Large intestine (tissue), 3 donors: Measurements from ENCODE around the gene CD22. TPM values are rescaled to one million over a fixed set of nuclear protein-coding genes. Genes with fewer than 3 reads are reported as not detected.

Experiments used
- DNase-seq, 2 donors: peaks; one replicate each; pipeline versions ENCODE4 v3.0.0 to v3.0.0-alpha.2; 2013
- H3K27ac ChIP-seq: one replicate; pipeline ENCODE4 v1.5.1; 2013; ENCODE audit warnings: low read length
- H3K27me3 ChIP-seq: 2 replicates; pipeline ENCODE4 v1.6.1; 2013; ENCODE audit warnings: low read length; ENCODE audit not compliant: control insufficient read depth, insufficient read depth
- H3K36me3 ChIP-seq: 2 replicates; pipeline ENCODE4 v1.6.1; 2013; ENCODE audit warnings: low read length; ENCODE audit not compliant: control insufficient read depth, insufficient read depth
- H3K4me1 ChIP-seq: one replicate; pipeline ENCODE4 v1.6.1; 2013; ENCODE audit warnings: low read length; ENCODE audit not compliant: control insufficient read depth, insufficient read depth
- H3K4me3 ChIP-seq: one replicate; pipeline ENCODE4 v1.5.1; 2013; ENCODE audit warnings: low read length
- H3K9me3 ChIP-seq: one replicate; pipeline ENCODE4 v1.6.1; 2013; ENCODE audit warnings: mild to moderate bottlenecking, low read depth, low read length, moderate library complexity; ENCODE audit not compliant: control insufficient read depth
- WGBS: methylation state at CpG from one replicate; pipeline ENCODE4 v1.1.5; 2013; ENCODE audit warnings: low lambda C conversion rate; ENCODE audit not compliant: insufficient coverage; 5-methylcytosine and 5-hydroxymethylcytosine counted together
- polyA plus RNA-seq: library from polyadenylated mRNA; unstranded; fragments of 120-200 nt; gene quantifications from one replicate; pipeline ENCODE4 v1.2.1, GENCODE V29; 2013

CD22 gene
- polyA plus RNA-seq, 1 donor: 2.2 TPM

DNA sequence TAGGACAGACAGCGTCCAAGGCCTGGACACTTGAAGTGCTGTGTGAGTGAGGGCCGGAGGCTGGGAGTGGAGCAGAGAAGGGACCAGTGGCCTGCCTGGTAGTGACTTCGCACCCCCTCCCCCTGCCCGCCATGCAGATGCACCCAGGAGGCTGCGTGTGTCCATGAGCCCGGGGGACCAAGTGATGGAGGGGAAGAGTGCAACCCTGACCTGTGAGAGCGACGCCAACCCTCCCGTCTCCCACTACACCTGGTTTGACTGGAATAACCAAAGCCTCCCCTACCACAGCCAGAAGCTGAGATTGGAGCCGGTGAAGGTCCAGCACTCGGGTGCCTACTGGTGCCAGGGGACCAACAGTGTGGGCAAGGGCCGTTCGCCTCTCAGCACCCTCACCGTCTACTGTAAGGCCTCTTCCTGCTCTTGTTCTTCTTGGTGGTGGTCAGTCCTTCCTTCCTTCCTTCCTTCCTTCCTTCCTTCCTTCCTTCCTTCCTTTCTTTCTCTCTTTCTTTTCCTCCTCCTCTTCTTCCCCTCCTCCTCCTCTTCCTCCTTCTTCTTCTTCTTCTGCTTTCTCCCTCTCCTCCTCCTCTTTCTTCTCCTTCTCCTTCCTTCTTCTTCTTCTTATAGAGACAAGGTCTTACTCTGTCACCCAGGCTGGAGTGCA is 12.7 kb downstream of the CD22 start:
- WGBS: 100% methylated on average over 1 of the region's 14 CpGs
- no peak for DNase-seq

DNA sequence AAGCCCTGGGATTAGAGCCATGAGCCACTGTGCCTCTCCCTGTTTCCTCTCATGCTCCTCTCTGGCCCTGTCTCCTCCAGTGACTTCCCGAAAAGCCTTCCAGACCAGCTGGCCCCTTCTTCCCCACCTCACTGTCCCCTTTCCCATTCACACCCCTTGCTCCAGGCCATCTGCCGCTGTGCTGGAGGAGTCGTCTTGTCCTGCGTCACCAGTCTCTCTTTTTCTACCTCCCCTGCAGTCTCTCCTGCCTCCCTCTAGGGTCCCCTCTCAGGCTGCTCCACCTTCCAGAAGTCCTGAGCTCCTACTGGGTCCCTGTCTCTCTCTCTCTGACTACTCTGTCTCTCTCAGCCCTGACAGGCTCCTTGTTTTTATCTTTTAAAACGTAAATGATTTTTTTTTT is 13.4 kb downstream of the CD22 start:
- Histone ChIP-seq H3K4me3 (no peak overlapping the region), H3K36me3 (no peaks in the 10 kb centered on the region), H3K27ac (no peak overlapping the region), H3K27me3 (no peaks in the 10 kb centered on the region), H3K4me1 (no peaks in the 10 kb centered on the region), H3K9me3 (no peaks in the 10 kb centered on the region)
- DNase-seq: no peak
- WGBS: 42% methylated on average over 3 of the region's 5 CpGs

More for the DNA sequence above, 12.7 kb downstream of the CD22 start:
- H3K27ac ChIP-seq: no peak overlapping the region
- no peaks in the 10 kb centered on the region for H3K4me1 ChIP-seq
- no peaks in the 10 kb centered on the region for H3K36me3 ChIP-seq
- H3K27me3 ChIP-seq: no peaks in the 10 kb centered on the region
- no peak overlapping the region for H3K4me3 ChIP-seq
- no peaks in the 10 kb centered on the region for H3K9me3 ChIP-seq

DNA sequence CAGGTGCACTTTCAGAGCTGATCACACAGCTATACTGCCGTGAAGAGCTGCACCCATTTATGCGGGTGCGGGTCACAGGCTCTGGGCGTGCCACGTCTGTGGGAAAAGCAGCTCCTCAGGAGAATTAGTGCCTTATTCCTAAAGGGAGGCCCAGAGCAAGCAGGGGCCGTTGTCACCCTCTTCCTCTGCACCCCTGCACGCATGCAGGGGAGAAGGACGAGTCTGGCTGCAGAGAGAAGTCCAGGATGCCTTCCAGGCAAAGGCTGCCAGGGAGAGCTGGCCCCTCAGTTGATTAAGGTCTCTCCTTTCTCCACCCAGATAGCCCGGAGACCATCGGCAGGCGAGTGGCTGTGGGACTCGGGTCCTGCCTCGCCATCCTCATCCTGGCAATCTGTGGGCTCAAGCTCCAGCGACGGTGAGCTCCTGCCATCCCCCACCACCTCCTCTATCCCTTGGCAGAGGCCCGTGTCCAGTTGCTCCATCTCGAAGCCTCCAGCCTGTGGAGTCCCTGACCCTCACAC is 15.6 kb downstream of the CD22 start:
- H3K27ac ChIP-seq: no peak overlapping the region
- no peak overlapping the region for H3K4me3 ChIP-seq
- DNase-seq: no peak
- H3K9me3 ChIP-seq: no peaks in the 10 kb centered on the region
- H3K36me3 ChIP-seq: no peaks in the 10 kb centered on the region
- no peaks in the 10 kb centered on the region for H3K4me1 ChIP-seq
- no peaks in the 10 kb centered on the region for H3K27me3 ChIP-seq
- WGBS: no CpG with 5 or more reads among the region's 17 CpGs

DNA sequence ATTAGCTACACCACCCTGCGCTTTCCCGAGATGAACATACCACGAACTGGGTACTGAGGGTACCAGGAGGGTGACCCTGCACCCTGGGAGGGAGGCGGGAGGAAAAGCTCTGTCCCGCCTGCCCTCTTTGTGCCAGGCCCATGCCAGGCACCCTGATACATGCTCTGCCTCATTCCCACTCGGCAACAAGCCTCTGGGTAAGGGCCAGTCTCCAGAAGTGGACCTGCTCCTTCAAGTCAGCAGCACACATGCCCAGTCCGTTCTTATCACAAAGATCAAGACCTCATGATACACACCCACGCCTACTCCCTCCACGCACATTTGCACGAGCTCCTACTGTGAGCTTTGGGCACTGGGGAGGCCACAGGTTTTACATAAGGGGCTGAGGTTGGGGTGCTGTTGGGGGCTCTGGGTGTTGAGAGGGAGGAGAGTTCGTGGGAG is 16.7 kb downstream of the CD22 start:
- no peaks in the 10 kb centered on the region for H3K9me3 ChIP-seq
- no peak overlapping the region for H3K27ac ChIP-seq
- no CpG with 5 or more reads among the region's 11 CpGs for WGBS
- no peaks in the 10 kb centered on the region for H3K36me3 ChIP-seq
- H3K4me1 ChIP-seq: no peaks in the 10 kb centered on the region
- DNase-seq: no peak
- H3K4me3 ChIP-seq: no peak overlapping the region
- no peaks in the 10 kb centered on the region for H3K27me3 ChIP-seq

DNA sequence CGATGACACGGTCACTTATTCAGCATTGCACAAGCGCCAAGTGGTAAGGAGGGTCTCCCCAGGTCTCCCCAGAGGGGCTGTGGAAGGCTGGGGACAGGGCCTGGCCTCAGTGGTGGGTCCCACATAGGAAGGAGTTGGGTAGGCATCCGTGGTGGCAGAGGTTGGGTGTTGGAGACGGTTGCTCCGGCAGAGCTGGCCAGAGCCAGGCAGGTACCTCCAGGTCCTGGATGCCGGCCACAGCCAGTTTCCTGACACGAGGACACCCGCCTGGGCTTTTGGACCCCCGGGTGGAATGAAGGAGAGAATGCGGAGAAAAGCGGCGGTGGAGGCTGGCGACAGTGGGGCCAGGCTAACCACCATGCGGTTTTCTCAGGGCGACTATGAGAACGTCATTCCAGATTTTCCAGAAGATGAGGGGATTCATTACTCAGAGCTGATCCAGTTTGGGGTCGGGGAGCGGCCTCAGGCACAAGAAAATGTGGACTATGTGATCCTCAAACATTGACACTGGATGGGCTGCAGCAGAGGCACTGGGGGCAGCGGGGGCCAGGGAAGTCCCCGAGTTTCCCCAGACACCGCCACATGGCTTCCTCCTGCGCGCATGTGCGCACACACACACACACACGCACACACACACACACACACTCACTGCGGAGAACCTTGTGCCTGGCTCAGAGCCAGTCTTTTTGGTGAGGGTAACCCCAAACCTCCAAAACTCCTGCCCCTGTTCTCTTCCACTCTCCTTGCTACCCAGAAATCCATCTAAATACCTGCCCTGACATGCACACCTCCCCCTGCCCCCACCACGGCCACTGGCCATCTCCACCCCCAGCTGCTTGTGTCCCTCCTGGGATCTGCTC is 17.4 kb downstream of the CD22 start:
- Histone ChIP-seq H3K4me1 (no peaks in the 10 kb centered on the region), H3K27ac (no peak overlapping the region)
- DNase-seq: no peak

DNA sequence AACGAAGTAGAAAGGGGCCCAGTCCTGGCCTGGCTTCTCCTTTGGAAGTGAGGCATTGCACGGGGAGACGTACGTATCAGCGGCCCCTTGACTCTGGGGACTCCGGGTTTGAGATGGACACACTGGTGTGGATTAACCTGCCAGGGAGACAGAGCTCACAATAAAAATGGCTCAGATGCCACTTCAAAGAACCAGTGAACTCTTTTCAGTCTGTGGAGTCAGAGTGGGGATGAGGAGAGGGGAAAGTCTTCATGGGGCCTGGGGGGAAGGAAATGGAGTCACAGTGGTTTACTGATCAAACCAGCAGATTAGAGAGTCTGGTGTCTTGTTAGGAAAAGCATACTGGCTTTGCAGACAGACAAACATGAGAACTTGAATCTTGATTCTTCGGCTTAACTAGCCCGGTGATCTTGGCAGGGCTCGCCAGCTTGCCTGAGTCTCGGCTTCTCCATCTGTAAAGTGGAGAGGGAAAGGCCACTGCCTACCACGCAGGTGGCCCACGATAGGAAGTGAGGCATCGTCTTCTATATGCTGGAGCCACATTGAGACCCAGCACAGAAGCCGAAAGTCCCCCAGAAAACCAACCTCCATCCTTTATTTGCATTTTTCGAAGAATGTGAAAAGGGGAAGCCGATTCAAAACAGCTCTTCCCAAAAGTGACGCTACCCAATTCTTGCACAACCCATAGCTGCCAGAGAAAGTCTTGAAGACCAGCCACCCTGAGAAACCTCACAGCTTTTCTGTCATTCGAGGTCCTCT is 18.4 kb downstream of the CD22 start, which contains the start of gene FFAR1:
Gene FFAR1, plus strand, starts transcription at position 732 of the 759 bp plus-strand sequence. CDS start 3,650 bp downstream, outside the sequence.
- 93% methylated on average over 3 of the region's 18 CpGs for WGBS
- DNase-seq: no peak
- Histone ChIP-seq H3K27me3 (no peaks in the 10 kb centered on the region), H3K4me3 (no peak within 1 kb of the TSS), H3K27ac (no peak within 1 kb of the TSS), H3K36me3 (no peaks in the 10 kb centered on the region), H3K4me1 (no peaks in the 10 kb centered on the region), H3K9me3 (peaks cover 5% of the 10 kb centered on the region)

More for the DNA sequence above, 17.4 kb downstream of the CD22 start:
- H3K27me3 ChIP-seq: no peaks in the 10 kb centered on the region
- no CpG with 5 or more reads among the region's 28 CpGs for WGBS
- no peaks in the 10 kb centered on the region for H3K36me3 ChIP-seq
- no peak overlapping the region for H3K4me3 ChIP-seq
- H3K9me3 ChIP-seq: no peaks in the 10 kb centered on the region

DNA sequence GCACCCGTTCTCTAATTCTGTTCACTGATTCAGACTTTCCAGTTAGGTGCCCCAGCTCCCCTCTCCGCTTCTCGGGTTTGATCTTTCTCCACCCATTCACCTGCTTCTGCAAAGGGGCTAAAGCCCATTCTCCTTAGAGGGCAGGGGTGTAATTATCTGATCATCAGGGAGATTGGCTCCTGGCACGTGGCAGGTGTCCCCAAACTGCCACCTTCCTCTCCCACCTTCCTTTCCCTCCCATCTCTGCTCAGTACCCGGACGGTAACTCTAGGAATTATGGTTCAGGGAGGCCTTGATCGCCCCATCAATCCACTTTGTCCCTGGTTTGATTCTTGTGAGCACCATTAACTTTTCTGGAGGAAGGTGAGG is 18.9 kb downstream of the CD22 start:
- DNase-seq: no peak
- Histone ChIP-seq H3K27me3 (no peaks in the 10 kb centered on the region), H3K9me3 (peaks cover 5% of the 10 kb centered on the region), H3K27ac (no peak overlapping the region), H3K4me1 (no peaks in the 10 kb centered on the region), H3K36me3 (no peaks in the 10 kb centered on the region), H3K4me3 (no peak overlapping the region)
- 100% methylated on average over 1 of the region's 7 CpGs for WGBS

DNA sequence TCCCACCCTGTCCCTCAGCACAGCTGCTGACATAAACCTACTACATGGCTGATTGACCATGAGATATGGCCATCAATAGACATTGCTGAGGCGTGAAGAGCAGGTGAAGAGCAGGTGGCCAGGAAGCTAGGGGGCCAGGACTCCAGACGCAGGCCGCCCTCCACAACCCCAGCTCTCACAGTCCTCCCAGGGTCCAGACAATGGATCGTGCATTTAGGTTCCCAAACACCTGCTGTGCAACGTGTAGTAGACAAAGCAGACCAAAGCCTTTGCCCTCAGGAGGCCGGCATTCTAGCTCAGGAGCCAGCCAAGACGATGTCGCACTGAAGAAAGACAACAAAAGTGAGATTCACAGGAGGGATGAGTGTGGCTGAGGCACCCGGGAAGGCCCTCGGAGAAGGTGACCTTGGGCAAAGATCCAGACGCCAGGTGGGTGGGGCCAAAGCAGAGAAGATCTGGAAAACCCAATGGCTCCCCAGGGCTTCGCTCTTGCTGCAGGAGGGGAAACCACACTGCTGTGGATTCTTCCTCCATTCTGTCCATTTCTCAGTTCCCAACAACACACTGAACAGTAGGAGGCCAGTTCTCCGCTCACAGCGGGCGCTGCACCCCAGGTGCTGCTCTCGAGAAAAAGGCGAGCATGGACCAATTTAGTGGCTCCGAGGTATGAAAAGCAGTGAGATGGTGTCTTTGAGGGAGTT is 20.1 kb downstream of the CD22 start:
- H3K27ac ChIP-seq: no peak overlapping the region
- DNase-seq: no peak

DNA sequence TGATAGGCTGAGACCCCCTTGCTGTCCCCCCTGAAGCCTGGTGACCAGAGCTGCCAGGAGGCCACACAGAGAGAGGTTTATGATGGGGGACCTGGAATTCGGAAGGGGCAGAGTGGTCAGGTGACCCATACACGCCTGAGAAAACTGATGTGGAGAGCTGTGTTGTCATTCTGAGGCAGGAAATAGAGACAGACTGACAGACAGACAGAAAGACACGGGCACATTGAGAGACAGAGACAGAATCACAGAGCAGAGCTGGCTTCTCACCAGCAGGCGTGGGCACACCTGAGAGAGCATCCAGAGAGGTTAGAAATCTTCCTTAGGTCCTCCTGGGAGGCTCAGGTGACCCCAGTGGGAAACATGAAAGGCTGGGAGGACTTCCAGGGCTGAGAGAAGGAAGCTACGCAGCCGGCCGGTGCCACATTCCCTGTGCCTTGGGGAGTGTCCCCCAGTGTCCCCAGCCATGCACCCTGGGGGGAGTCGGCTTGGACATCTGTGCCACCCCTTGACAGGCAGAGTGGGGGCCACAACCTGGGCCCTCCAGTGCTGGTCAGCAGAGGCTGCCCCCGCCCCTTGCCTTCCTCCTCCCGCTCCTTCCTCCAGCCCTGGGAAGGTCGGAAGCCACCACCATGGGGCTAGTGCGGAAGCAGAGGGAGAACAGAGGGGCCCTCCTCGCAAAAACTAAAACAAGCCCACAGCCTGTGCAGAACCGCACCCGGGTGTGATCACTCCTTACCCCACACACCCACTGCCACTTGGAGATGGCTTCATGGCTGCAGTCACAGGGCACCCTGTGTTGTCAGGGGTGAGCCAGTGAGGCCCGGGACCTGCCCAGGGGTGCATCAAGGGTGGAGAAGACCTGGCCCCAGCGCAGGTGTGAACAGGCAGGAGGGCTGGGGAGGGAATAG is 20.9 kb downstream of the CD22 start:
- peaks cover 5% of the 10 kb centered on the region for H3K9me3 ChIP-seq
- H3K4me1 ChIP-seq: no peaks in the 10 kb centered on the region
- DNase-seq: no peak
- WGBS: 76% methylated on average over 2 of the region's 17 CpGs
- no peak overlapping the region for H3K4me3 ChIP-seq
- H3K27me3 ChIP-seq: no peaks in the 10 kb centered on the region
- no peaks in the 10 kb centered on the region for H3K36me3 ChIP-seq
- no peak overlapping the region for H3K27ac ChIP-seq

More for the DNA sequence above, 20.1 kb downstream of the CD22 start:
- no peak overlapping the region for H3K4me3 ChIP-seq
- H3K27me3 ChIP-seq: no peaks in the 10 kb centered on the region
- H3K9me3 ChIP-seq: peaks cover 5% of the 10 kb centered on the region
- no peaks in the 10 kb centered on the region for H3K4me1 ChIP-seq
- WGBS: no CpG with 5 or more reads among the region's 18 CpGs
- H3K36me3 ChIP-seq: no peaks in the 10 kb centered on the region
